Heart left ventricle (tissue), 13 donors: ENCODE results near the gene NCKAP5L.

ENCODE experiments used
- CTCF ChIP-seq, 12 donors: fragments of 200-600 bp; sonication (generic) in 4 of 12; IDR thresholded peaks; one replicate each; pipeline versions ENCODE4 v1.5.0 to v1.8.0; 2018 to 2022; ENCODE audit warnings: antibody characterized with exemption in 12 of 12, mild to moderate bottlenecking in 5 of 12
- POLR2A ChIP-seq, 2 donors: fragments of 450-650 bp; IDR thresholded peaks; one replicate each; pipeline ENCODE4 v1.6.1; 2017; ENCODE audit warnings: antibody characterized with exemption in 2 of 2, mild to moderate bottlenecking in 2 of 2, moderate library complexity in 2 of 2
- donor health status: ischemic (EF 13 %, LVEDD 7.1; RV severe dilation, severe dysfunction).
- donor health status: DM: no; HTN: yes; CAD: no.
- donor health status: DM: no; HTN: no; CAD: no.
- donor health status: ischemic (EF 25% LVEDD 6.9; RV normal size, moderate dysfunction).
- donor health status: ischemic (EF 25% LVEDD 5.7; RV mildly dilated, moderate dysfunction).
- donor health status: ischemic (EF 35%, LVEDD 5.7; RV mildly dilated, moderate dysfunction).
- donor health status: nonischemic (EF 11% LVEDD 7.7; RV severe dilation, severe dysfunction).
- donor health status: DM: yes; HTN: yes; CAD: no.
- donor health status: PGD.
- donor health status: ischemic (EF 29% LVEDD 5.4; RV normal size, mild dysfunction).
- donor health status: nonischemic (EF 23%, LVEDD 6.1; RV moderate dilation, normal function).

GRCh38 chr12:49809906-49810389 is 18.3 kb downstream of the NCKAP5L start:
- TF ChIP-seq CTCF (IDR thresholded peaks at IDR 0.05): no peak
- TF ChIP-seq POLR2A (IDR thresholded peaks at IDR 0.05): no peak
